Testis (tissue), 2 donors: ENCODE data around the gene POC5.

ENCODE experiments used
- POLR2A ChIP-seq: fragments of 450-650 bp; IDR thresholded peaks from one replicate; pipeline ENCODE4 v1.6.1; 2017; ENCODE audit warnings: antibody characterized with exemption, mild to moderate bottlenecking, moderate library complexity
- TF ChIP-seq, protein P1 (sequence below), 3 experiments: fragments of 450-650 bp in 2 of 3; fragments of 200-600 bp in 1 of 3; sonication (generic) in 1 of 3; IDR thresholded peaks; one replicate each; pipeline ENCODE4 v1.5.1; 2016 to 2019; ENCODE audit warnings: antibody characterized with exemption in 3 of 3, mild to moderate bottlenecking in 2 of 3, moderate library complexity in 1 of 3

GRCh38 chr5:75756981-75757380 lies 39.7 kb upstream of the POC5 start:
- TF ChIP-seq, protein P1, sequence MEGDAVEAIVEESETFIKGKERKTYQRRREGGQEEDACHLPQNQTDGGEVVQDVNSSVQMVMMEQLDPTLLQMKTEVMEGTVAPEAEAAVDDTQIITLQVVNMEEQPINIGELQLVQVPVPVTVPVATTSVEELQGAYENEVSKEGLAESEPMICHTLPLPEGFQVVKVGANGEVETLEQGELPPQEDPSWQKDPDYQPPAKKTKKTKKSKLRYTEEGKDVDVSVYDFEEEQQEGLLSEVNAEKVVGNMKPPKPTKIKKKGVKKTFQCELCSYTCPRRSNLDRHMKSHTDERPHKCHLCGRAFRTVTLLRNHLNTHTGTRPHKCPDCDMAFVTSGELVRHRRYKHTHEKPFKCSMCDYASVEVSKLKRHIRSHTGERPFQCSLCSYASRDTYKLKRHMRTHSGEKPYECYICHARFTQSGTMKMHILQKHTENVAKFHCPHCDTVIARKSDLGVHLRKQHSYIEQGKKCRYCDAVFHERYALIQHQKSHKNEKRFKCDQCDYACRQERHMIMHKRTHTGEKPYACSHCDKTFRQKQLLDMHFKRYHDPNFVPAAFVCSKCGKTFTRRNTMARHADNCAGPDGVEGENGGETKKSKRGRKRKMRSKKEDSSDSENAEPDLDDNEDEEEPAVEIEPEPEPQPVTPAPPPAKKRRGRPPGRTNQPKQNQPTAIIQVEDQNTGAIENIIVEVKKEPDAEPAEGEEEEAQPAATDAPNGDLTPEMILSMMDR (IDR thresholded peaks at IDR 0.05) = no peak
- TF ChIP-seq POLR2A = no peak
